ENCODE results near the gene NR0B2.
A peak's percentile ranks its signal among the peaks of the same experiment; 100 is the strongest.

The NR0B2 gene

DNA sequence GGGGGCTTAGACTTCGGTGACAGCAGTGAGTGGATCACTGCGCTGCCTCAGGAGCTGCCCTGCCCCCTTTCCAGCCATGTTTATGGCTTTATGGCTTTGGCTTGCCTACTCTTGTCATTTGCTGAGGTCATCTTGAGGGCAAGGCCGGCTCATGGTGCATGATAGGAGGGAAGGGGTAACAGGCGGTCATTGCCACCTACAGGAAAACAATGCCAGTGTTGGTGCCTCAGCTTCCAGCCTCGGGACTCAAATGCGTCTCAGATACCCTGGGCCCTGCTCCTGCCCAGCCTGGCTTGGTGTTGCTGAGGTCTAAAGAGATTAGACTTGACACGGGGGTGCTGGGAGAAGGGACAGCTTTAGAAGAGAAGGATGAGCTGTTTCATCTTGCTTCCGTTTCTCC, 32.0 kb upstream of the NR0B2 start:
- peak overlapping the region; percentile 4 for H4K8ac ChIP-seq (ENCODE audit: low read length)
- peaks cover 22% of the 10 kb centered on the region for H3K79me1 ChIP-seq (replicated peaks; ENCODE audit: low read length, poor library complexity, severe bottlenecking)
- H2AFZ ChIP-seq (ENCODE audit: low read depth, low read length), result no peak overlapping the region
- H3K4me2 ChIP-seq (ENCODE audit: low read length, poor library complexity, severe bottlenecking), result no peak overlapping the region
- H3K4ac ChIP-seq (ENCODE audit: low read depth in 1 of 2, low read length in 2 of 2), result no peak overlapping the region
- no peak overlapping the region for H2BK12ac ChIP-seq (ENCODE audit: low read length in 2 of 2)
- peaks cover 59 to 62% of the 10 kb centered on the region in 2 experiments for H3K36me3 ChIP-seq (ENCODE audit: control insufficient read depth in 1 of 2, insufficient read depth in 2 of 2, low read depth in 1 of 2, low read length in 2 of 2)
- H3K18ac ChIP-seq (ENCODE audit: low read depth in 1 of 2, low read length in 2 of 2), result no peak overlapping the region
- H3K23ac ChIP-seq (ENCODE audit: low read length in 2 of 2), result no peak overlapping the region
- no peaks in the 10 kb centered on the region for H3K27me3 ChIP-seq (ENCODE audit: control insufficient read depth in 1 of 2, insufficient read depth in 1 of 2, low read length in 2 of 2)
- H3K9me3 ChIP-seq (ENCODE audit: control insufficient read depth, low read length), result no peaks in the 10 kb centered on the region
- no peak overlapping the region for H3K14ac ChIP-seq (ENCODE audit: low read length in 2 of 2)
- 91% methylated on average over 8 of the region's 8 CpGs for WGBS
- H2BK15ac ChIP-seq (ENCODE audit: low read depth, poor library complexity, severe bottlenecking), result no peak overlapping the region
- H2AK5ac ChIP-seq (ENCODE audit: low read length, severe bottlenecking), result no peak overlapping the region
- H2BK120ac ChIP-seq (ENCODE audit: low read depth, low read length), result no peak overlapping the region
- H3K4me3 ChIP-seq (ENCODE audit: insufficient read depth in 1 of 2, low read depth in 1 of 2, low read length in 2 of 2), result no peak overlapping the region
- no peak overlapping the region for H3K9ac ChIP-seq (ENCODE audit: low read length)
- no peak overlapping the region for H2BK5ac ChIP-seq (ENCODE audit: low read depth, low read length, poor library complexity, severe bottlenecking)
- H3K27ac ChIP-seq (ENCODE audit: low read length, poor library complexity, severe bottlenecking), result no peak overlapping the region
- peaks cover 5% of the 10 kb centered on the region for H3K4me1 ChIP-seq (ENCODE audit: control insufficient read depth, insufficient read depth, low read depth, low read length)
- H4K91ac ChIP-seq (ENCODE audit: low read length), result no peak overlapping the region
- no peak for DNase-seq

DNA sequence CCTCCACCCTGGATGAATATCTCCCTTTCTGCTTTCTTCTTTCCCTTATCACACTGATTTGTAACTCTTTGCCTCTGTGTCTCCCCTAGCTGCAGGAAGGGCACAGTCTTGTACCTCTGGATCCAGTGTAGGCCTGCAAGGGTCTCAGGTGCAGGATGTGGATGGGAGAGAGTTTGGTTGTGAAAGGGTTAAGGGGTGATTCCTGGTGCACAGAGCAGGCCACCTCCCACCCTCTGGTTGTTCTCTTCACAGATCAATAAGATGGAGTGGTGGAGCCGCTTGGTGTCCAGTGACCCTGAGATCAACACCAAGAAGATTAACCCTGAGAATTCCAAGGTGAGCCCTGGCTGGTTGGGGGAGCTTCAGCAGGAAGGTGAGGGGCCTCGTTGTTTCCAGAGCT, 31.4 kb upstream of the NR0B2 start:
- H3K36me3 ChIP-seq (ENCODE audit: control insufficient read depth in 1 of 2, insufficient read depth in 2 of 2, low read depth in 1 of 2, low read length in 2 of 2), result peaks cover 59 to 62% of the 10 kb centered on the region in 2 experiments
- H2BK5ac ChIP-seq (ENCODE audit: low read depth, low read length, poor library complexity, severe bottlenecking), result no peak overlapping the region
- DNase-seq, result no peak
- no peak overlapping the region for H3K23ac ChIP-seq (ENCODE audit: low read length in 2 of 2)
- no peak overlapping the region for H3K27ac ChIP-seq (ENCODE audit: low read length, poor library complexity, severe bottlenecking)
- H3K18ac ChIP-seq (ENCODE audit: low read depth in 1 of 2, low read length in 2 of 2), result no peak overlapping the region
- H2BK120ac ChIP-seq (ENCODE audit: low read depth, low read length), result no peak overlapping the region
- no peaks in the 10 kb centered on the region for H3K27me3 ChIP-seq (ENCODE audit: control insufficient read depth in 1 of 2, insufficient read depth in 1 of 2, low read length in 2 of 2)
- no peak overlapping the region for H3K14ac ChIP-seq (ENCODE audit: low read length in 2 of 2)
- WGBS, result 90% methylated on average over 2 of the region's 2 CpGs
- H3K4me1 ChIP-seq (ENCODE audit: control insufficient read depth, insufficient read depth, low read depth, low read length), result peaks cover 5% of the 10 kb centered on the region
- no peak overlapping the region for H3K4ac ChIP-seq (ENCODE audit: low read depth in 1 of 2, low read length in 2 of 2)
- H3K79me1 ChIP-seq (replicated peaks; ENCODE audit: low read length, poor library complexity, severe bottlenecking), result peaks cover 22% of the 10 kb centered on the region
- H2BK12ac ChIP-seq (ENCODE audit: low read length in 2 of 2), result no peak overlapping the region
- no peak overlapping the region for H4K91ac ChIP-seq (ENCODE audit: low read length)
- no peak overlapping the region for H4K8ac ChIP-seq (ENCODE audit: low read length)
- H3K9me3 ChIP-seq (ENCODE audit: control insufficient read depth, low read length), result no peaks in the 10 kb centered on the region
- H3K4me2 ChIP-seq (ENCODE audit: low read length, poor library complexity, severe bottlenecking), result no peak overlapping the region
- H3K9ac ChIP-seq (ENCODE audit: low read length), result no peak overlapping the region
- H2BK15ac ChIP-seq (ENCODE audit: low read depth, poor library complexity, severe bottlenecking), result no peak overlapping the region
- H2AK5ac ChIP-seq (ENCODE audit: low read length, severe bottlenecking), result no peak overlapping the region
- no peak overlapping the region for H3K4me3 ChIP-seq (ENCODE audit: insufficient read depth in 1 of 2, low read depth in 1 of 2, low read length in 2 of 2)
- no peak overlapping the region for H2AFZ ChIP-seq (ENCODE audit: low read depth, low read length)

DNA sequence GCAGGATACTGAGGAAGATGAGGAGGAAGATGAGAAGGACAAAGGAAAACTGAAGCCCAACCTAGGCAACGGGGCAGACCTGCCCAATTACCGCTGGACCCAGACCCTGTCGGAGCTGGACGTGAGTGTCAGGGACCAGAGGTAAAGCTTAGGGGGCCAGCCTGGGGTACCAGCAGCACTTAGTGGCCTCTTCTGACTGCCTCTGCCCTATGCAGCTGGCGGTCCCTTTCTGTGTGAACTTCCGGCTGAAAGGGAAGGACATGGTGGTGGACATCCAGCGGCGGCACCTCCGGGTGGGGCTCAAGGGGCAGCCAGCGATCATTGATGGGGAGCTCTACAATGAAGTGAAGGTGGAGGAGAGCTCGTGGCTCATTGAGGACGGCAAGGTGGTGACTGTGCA, 28.9 kb upstream of the NR0B2 start:
- Histone ChIP-seq H3K36me3 (ENCODE audit: control insufficient read depth in 1 of 2, insufficient read depth in 2 of 2, low read depth in 1 of 2, low read length in 2 of 2) (peaks cover 61 to 76% of the 10 kb centered on the region in 2 experiments), H2BK15ac (ENCODE audit: low read depth, poor library complexity, severe bottlenecking) (no peak overlapping the region), H3K23ac (ENCODE audit: low read length in 2 of 2) (no peak overlapping the region), H2BK120ac (ENCODE audit: low read depth, low read length) (no peak overlapping the region), H4K8ac (ENCODE audit: low read length) (no peak overlapping the region), H3K79me1 (replicated peaks; ENCODE audit: low read length, poor library complexity, severe bottlenecking) (peaks cover 33% of the 10 kb centered on the region), H2BK12ac (ENCODE audit: low read length in 2 of 2) (no peak overlapping the region), H3K18ac (ENCODE audit: low read depth in 1 of 2, low read length in 2 of 2) (no peak overlapping the region), H3K9ac (ENCODE audit: low read length) (no peak overlapping the region), H3K27me3 (ENCODE audit: control insufficient read depth in 1 of 2, insufficient read depth in 1 of 2, low read length in 2 of 2) (no peaks in the 10 kb centered on the region), H2AFZ (ENCODE audit: low read depth, low read length) (no peak overlapping the region), H3K4me3 (ENCODE audit: insufficient read depth in 1 of 2, low read depth in 1 of 2, low read length in 2 of 2) (no peak overlapping the region), H2BK5ac (ENCODE audit: low read depth, low read length, poor library complexity, severe bottlenecking) (no peak overlapping the region), H3K4ac (ENCODE audit: low read depth in 1 of 2, low read length in 2 of 2) (no peak overlapping the region), H2AK5ac (ENCODE audit: low read length, severe bottlenecking) (no peak overlapping the region), H3K9me3 (ENCODE audit: control insufficient read depth, low read length) (no peaks in the 10 kb centered on the region), H3K27ac (ENCODE audit: low read length, poor library complexity, severe bottlenecking) (no peak overlapping the region), H4K91ac (ENCODE audit: low read length) (no peak overlapping the region), H3K14ac (ENCODE audit: low read length in 2 of 2) (no peak overlapping the region), H3K4me1 (ENCODE audit: control insufficient read depth, insufficient read depth, low read depth, low read length) (no peaks in the 10 kb centered on the region), H3K4me2 (ENCODE audit: low read length, poor library complexity, severe bottlenecking) (no peak overlapping the region)
- DNase-seq, result no peak
- WGBS, result 94% methylated on average over 12 of the region's 12 CpGs

DNA sequence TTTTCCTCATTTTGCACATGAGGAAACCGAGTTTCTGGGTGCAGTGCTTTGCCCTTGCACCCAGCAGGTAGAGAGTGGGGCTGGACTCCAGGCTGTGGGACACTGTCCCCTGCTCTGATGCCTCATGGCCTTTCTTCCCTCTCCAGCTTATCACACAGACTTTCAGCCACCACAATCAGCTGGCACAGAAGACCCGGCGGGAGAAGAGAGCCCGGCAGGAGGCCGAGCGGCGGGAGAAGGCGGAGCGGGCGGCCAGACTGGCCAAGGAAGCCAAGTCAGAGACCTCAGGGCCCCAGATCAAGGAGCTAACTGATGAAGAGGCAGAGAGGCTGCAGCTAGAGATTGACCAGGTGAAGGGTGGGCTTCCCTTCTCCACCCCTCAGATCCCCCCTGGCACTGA, 27.5 kb upstream of the NR0B2 start:
- no peak overlapping the region for H3K14ac ChIP-seq (ENCODE audit: low read length in 2 of 2)

More for the DNA sequence above, 27.5 kb upstream of the NR0B2 start:
- WGBS, result 93% methylated on average over 7 of the region's 10 CpGs
- no peak overlapping the region for H3K18ac ChIP-seq (ENCODE audit: low read depth in 1 of 2, low read length in 2 of 2)
- peaks cover 58 to 79% of the 10 kb centered on the region in 2 experiments for H3K36me3 ChIP-seq (ENCODE audit: control insufficient read depth in 1 of 2, insufficient read depth in 2 of 2, low read depth in 1 of 2, low read length in 2 of 2)
- peaks cover 36% of the 10 kb centered on the region for H3K79me1 ChIP-seq (replicated peaks; ENCODE audit: low read length, poor library complexity, severe bottlenecking)
- no peak overlapping the region for H2AK5ac ChIP-seq (ENCODE audit: low read length, severe bottlenecking)
- no peak overlapping the region for H3K4me2 ChIP-seq (ENCODE audit: low read length, poor library complexity, severe bottlenecking)
- H2BK12ac ChIP-seq (ENCODE audit: low read length in 2 of 2), result no peak overlapping the region
- H2BK5ac ChIP-seq (ENCODE audit: low read depth, low read length, poor library complexity, severe bottlenecking), result no peak overlapping the region
- no peak overlapping the region for H2BK15ac ChIP-seq (ENCODE audit: low read depth, poor library complexity, severe bottlenecking)
- no peaks in the 10 kb centered on the region for H3K27me3 ChIP-seq (ENCODE audit: control insufficient read depth in 1 of 2, insufficient read depth in 1 of 2, low read length in 2 of 2)
- H4K91ac ChIP-seq (ENCODE audit: low read length), result no peak overlapping the region
- no peaks in the 10 kb centered on the region for H3K4me1 ChIP-seq (ENCODE audit: control insufficient read depth, insufficient read depth, low read depth, low read length)
- peak overlapping the region; percentile 24 for H4K8ac ChIP-seq (ENCODE audit: low read length)
- no peak overlapping the region for H3K23ac ChIP-seq (ENCODE audit: low read length in 2 of 2)
- no peak overlapping the region for H3K4me3 ChIP-seq (ENCODE audit: insufficient read depth in 1 of 2, low read depth in 1 of 2, low read length in 2 of 2)
- no peak overlapping the region for H3K4ac ChIP-seq (ENCODE audit: low read depth in 1 of 2, low read length in 2 of 2)
- H2BK120ac ChIP-seq (ENCODE audit: low read depth, low read length), result no peak overlapping the region
- no peak overlapping the region for H2AFZ ChIP-seq (ENCODE audit: low read depth, low read length)
- no peak overlapping the region for H3K9ac ChIP-seq (ENCODE audit: low read length)
- DNase-seq, result no peak
- no peak overlapping the region for H3K27ac ChIP-seq (ENCODE audit: low read length, poor library complexity, severe bottlenecking)
- no peaks in the 10 kb centered on the region for H3K9me3 ChIP-seq (ENCODE audit: control insufficient read depth, low read length)
